Measurements from ENCODE around the gene TNS1. TPM values are rescaled to one million over a fixed set of nuclear protein-coding genes. Genes with fewer than 3 reads are reported as not detected.

The TNS1 gene
- total RNA-seq, 1 experiment from 2014 or later, result 3.4 TPM

DNA sequence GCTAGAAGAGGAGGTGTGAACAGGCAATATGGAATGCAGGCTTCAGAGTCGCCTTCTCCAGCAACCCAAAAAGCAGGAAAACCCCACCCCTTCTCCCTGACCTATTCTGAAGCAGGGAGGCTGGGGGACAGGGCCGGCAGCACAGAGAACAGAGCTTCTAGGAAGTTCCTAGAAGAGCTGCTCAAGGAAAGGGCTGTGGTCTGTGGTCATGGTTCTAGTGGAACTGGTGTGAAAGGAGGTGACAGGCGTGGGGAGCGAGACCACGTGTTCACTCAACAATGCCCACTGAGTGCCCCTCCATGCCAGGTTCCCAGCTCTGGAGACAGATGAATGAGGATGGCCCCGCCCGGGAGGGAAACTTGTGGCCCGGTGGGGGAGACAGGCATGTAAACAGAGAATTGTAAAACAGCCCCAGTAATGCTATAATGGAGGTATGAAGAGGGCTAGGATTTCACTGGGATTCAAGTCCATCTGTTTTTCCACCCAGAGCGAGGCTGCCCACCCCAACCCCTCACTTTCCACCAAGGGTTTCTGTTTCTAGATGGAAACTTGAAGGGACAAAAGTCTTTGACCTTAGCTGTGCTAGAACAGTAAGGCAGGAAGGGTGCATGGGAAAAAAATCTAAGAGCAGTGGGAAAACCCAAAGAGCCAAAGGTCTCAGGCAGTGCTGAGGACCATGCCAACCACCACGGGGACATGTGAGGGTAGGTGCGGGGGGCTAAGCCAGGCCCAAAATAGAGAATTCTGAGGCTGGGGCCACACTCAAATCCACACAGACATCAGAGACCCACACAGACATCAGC lies 71.8 kb downstream of the TNS1 start:
- H3K9ac ChIP-seq (ENCODE audit: extremely low read depth, insufficient read length, low read length), result no peak overlapping the region
- no peak overlapping the region for H2BK12ac ChIP-seq (ENCODE audit: insufficient read length, low read depth, low read length)
- H3K27ac ChIP-seq (ENCODE audit: insufficient read length, low read depth, low read length), result no peak overlapping the region
- no peak overlapping the region for H3K56ac ChIP-seq (ENCODE audit: insufficient read length, low read depth, low read length)
- H3K4me2 ChIP-seq (ENCODE audit: insufficient read depth, insufficient read length, low read length), result no peak overlapping the region
- no peak overlapping the region for H2AK5ac ChIP-seq (ENCODE audit: insufficient read length, low read length)
- no CpG with 5 or more reads among the region's 11 CpGs for WGBS (ENCODE audit: extremely low coverage, insufficient read length, low lambda C conversion rate)
- no peak overlapping the region for H2BK20ac ChIP-seq (ENCODE audit: low read depth, low read length, poor library complexity, severe bottlenecking)
- H3K18ac ChIP-seq (ENCODE audit: insufficient read length, low read depth, low read length), result no peak overlapping the region
- no peaks in the 10 kb centered on the region for H3K27me3 ChIP-seq (ENCODE audit: insufficient read depth, low read length)
- no peak overlapping the region for H2BK15ac ChIP-seq (ENCODE audit: low read depth, low read length)
- no peaks in the 10 kb centered on the region for H3K9me3 ChIP-seq (ENCODE audit: control insufficient read depth, low read depth, low read length)
- no peak overlapping the region for H3K14ac ChIP-seq (ENCODE audit: insufficient read depth, low read length)
- no peak overlapping the region for H4K8ac ChIP-seq (replicated peaks; ENCODE audit: insufficient read length, low read depth, low read length)
- H4K5ac ChIP-seq (ENCODE audit: insufficient read length, low read depth, low read length), result no peak overlapping the region
- Mint-ChIP-seq H3K9me3 (no peaks in the 10 kb centered on the region; a peak in 1 of 5 replicates), H3K4me1 (peaks cover 42 to 56% of the 10 kb centered on the region in 2 experiments), H3K36me3 (ENCODE audit: insufficient read depth in 1 of 3, low read depth in 3 of 3) (no peaks in the 10 kb centered on the region; a peak in 1 of 7 replicates), H3K4me3 (no peak overlapping the region), H3K27ac (peak overlapping the region in 1 of 3 experiments; percentile 85; a peak in 4 of 7 replicates), H3K27me3 (ENCODE audit: low read depth) (no peaks in the 10 kb centered on the region; the same call in none of the 2 replicates)
- TF ChIP-seq, protein P1, sequence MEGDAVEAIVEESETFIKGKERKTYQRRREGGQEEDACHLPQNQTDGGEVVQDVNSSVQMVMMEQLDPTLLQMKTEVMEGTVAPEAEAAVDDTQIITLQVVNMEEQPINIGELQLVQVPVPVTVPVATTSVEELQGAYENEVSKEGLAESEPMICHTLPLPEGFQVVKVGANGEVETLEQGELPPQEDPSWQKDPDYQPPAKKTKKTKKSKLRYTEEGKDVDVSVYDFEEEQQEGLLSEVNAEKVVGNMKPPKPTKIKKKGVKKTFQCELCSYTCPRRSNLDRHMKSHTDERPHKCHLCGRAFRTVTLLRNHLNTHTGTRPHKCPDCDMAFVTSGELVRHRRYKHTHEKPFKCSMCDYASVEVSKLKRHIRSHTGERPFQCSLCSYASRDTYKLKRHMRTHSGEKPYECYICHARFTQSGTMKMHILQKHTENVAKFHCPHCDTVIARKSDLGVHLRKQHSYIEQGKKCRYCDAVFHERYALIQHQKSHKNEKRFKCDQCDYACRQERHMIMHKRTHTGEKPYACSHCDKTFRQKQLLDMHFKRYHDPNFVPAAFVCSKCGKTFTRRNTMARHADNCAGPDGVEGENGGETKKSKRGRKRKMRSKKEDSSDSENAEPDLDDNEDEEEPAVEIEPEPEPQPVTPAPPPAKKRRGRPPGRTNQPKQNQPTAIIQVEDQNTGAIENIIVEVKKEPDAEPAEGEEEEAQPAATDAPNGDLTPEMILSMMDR (conservative IDR thresholded peaks at IDR 0.05), result no peak
- H2AFZ ChIP-seq (ENCODE audit: low read length), result no peak overlapping the region
- no peak overlapping the region for H3K4ac ChIP-seq (ENCODE audit: low read depth, low read length)
- H4K20me1 ChIP-seq (ENCODE audit: control insufficient read depth, insufficient read depth, insufficient read length), result no peaks in the 10 kb centered on the region
- H2BK5ac ChIP-seq (ENCODE audit: insufficient read length, low read length), result no peak overlapping the region
- H3K79me2 ChIP-seq (ENCODE audit: insufficient read depth, low read length), result no peaks in the 10 kb centered on the region
- no peak overlapping the region for H2BK120ac ChIP-seq (ENCODE audit: low read depth, low read length, poor library complexity, severe bottlenecking)
- no peak overlapping the region for H3K23ac ChIP-seq (ENCODE audit: insufficient read length, low read depth, low read length)
- H3T11ph ChIP-seq (ENCODE audit: low read length), result no peak overlapping the region
- H4K91ac ChIP-seq (ENCODE audit: insufficient read length, low read depth, low read length), result no peak overlapping the region
- DNase-seq, result no peak
- no peaks in the 10 kb centered on the region for H3K23me2 ChIP-seq (ENCODE audit: insufficient read length, low read depth, low read length, poor library complexity, severe bottlenecking)
- H3K79me1 ChIP-seq (ENCODE audit: insufficient read depth, low read depth, low read length, poor library complexity, severe bottlenecking), result no peaks in the 10 kb centered on the region
- H3K4me1 ChIP-seq (ENCODE audit: insufficient read depth, low read length), result peaks cover 10% of the 10 kb centered on the region; the same call in 1 of the 2 replicates
